Calu3 (cell line): ENCODE results near the gene TSFM. TPM values are rescaled to one million over a fixed set of nuclear protein-coding genes. Genes with fewer than 3 reads are reported as not detected.

Experiments
- BruUV-seq: library from RNA; stranded (reverse); fragments of 400-500 nt; replicated peaks from 2 replicates; lab custom pipeline; 2021; lab: Mats Ljungman, UMichigan
- CTCF ChIA-PET: fragments of 300-600 bp; sonication (Branson Sonifier 250); formaldehyde crosslinking; loops from one replicate; lab custom pipeline; 2022; ENCODE audit warnings: antibody characterized with exemption; lab: Charles Lee
- DNase-seq: peaks from one replicate; pipeline ENCODE4 v3.0.0; 2022
- H3K27ac Mint-ChIP-seq: one replicate; pipeline ENCODE4 v1.8.0; 2022; ENCODE audit warnings: mixed read lengths; ENCODE audit not compliant: unreplicated experiment
- H3K27me3 Mint-ChIP-seq: one replicate; pipeline ENCODE4 v1.8.0; 2022; ENCODE audit warnings: mixed read lengths; ENCODE audit not compliant: unreplicated experiment
- H3K36me3 Mint-ChIP-seq: one replicate; pipeline ENCODE4 v1.8.0; 2022; ENCODE audit warnings: mild to moderate bottlenecking, moderate library complexity, mixed read lengths; ENCODE audit not compliant: insufficient read depth, unreplicated experiment
- H3K4me1 Mint-ChIP-seq: one replicate; pipeline ENCODE4 v1.8.0; 2022; ENCODE audit warnings: mild to moderate bottlenecking, low read depth, mixed read lengths; ENCODE audit not compliant: unreplicated experiment
- H3K4me3 Mint-ChIP-seq: one replicate; pipeline ENCODE4 v1.8.0; 2022; ENCODE audit warnings: mild to moderate bottlenecking, low read depth, moderate library complexity, mixed read lengths; ENCODE audit not compliant: unreplicated experiment
- H3K9me3 Mint-ChIP-seq: one replicate; pipeline ENCODE4 v1.8.0; 2022; ENCODE audit warnings: low read depth, mixed read lengths; ENCODE audit not compliant: unreplicated experiment
- CTCF ChIP-seq: fragments of 200-600 bp; IDR thresholded peaks from one replicate; pipeline ENCODE4 v1.8.0; 2022; ENCODE audit warnings: antibody characterized with exemption; ENCODE audit not compliant: unreplicated experiment
- intact Hi-C: fragments of 100-400 bp; cut with micrococcal nuclease; formaldehyde crosslinking; loops from one replicate; pipeline ENCODE4 v1.10.0; 2022; ENCODE audit not compliant: unreplicated experiment
- total RNA-seq: library from RNA; stranded (reverse); gene quantifications from 2 replicates; pipeline ENCODE4 v1.2.3, GENCODE V29; 2022

TSFM gene
- total RNA-seq, 1 experiment from 2014 or later: 47.1 TPM

GRCh38 chr12:57777911-57778310, 4.7 kb upstream of the TSFM start:
- H3K27ac Mint-ChIP-seq: no peak overlapping the region
- no peak overlapping the region for H3K4me3 Mint-ChIP-seq
- H3K9me3 Mint-ChIP-seq: no peaks in the 10 kb centered on the region
- CTCF ChIA-PET: no interaction called here
- H3K4me1 Mint-ChIP-seq: no peaks in the 10 kb centered on the region
- intact Hi-C loops: no loop called here
- H3K36me3 Mint-ChIP-seq: peaks cover 28% of the 10 kb centered on the region
- no peak for TF ChIP-seq CTCF
- no TSS peak for BruUV-seq
- H3K27me3 Mint-ChIP-seq: no peaks in the 10 kb centered on the region
- no peak for DNase-seq

- H3K27ac Mint-ChIP-seq: no peak overlapping the region
- DNase-seq: no peak
- H3K36me3 Mint-ChIP-seq: peaks cover 24% of the 10 kb centered on the region
- no TSS peak for BruUV-seq
- intact Hi-C loops: no loop called here
- TF ChIP-seq CTCF: no peak
- no peaks in the 10 kb centered on the region for H3K27me3 Mint-ChIP-seq
- no peak overlapping the region for H3K4me3 Mint-ChIP-seq
- no peaks in the 10 kb centered on the region for H3K4me1 Mint-ChIP-seq
- H3K9me3 Mint-ChIP-seq: no peaks in the 10 kb centered on the region
- CTCF ChIA-PET: no interaction called here
These were observed 2.9 kb upstream of the TSFM start for GRCh38 chr12:57779736-57780135.

- CTCF ChIA-PET: no interaction called here
- DNase-seq: no peak
- no peaks in the 10 kb centered on the region for H3K4me1 Mint-ChIP-seq
- H3K27me3 Mint-ChIP-seq: no peaks in the 10 kb centered on the region
- no peak overlapping the region for H3K4me3 Mint-ChIP-seq
- no peaks in the 10 kb centered on the region for H3K9me3 Mint-ChIP-seq
- intact Hi-C loops: no loop called here
- H3K36me3 Mint-ChIP-seq: peaks cover 21% of the 10 kb centered on the region
- no peak overlapping the region for H3K27ac Mint-ChIP-seq
- no peak for TF ChIP-seq CTCF
- BruUV-seq: no TSS peak
These were observed 2.2 kb upstream of the TSFM start for GRCh38 chr12:57780284-57780897.

- DNase-seq: no peak
- peaks cover 18% of the 10 kb centered on the region for H3K36me3 Mint-ChIP-seq
- intact Hi-C loops: no loop called here
- TF ChIP-seq CTCF: no peak
- BruUV-seq: no TSS peak
- H3K4me1 Mint-ChIP-seq: no peaks in the 10 kb centered on the region
- H3K27me3 Mint-ChIP-seq: no peaks in the 10 kb centered on the region
- CTCF ChIA-PET: no interaction called here
- H3K9me3 Mint-ChIP-seq: no peaks in the 10 kb centered on the region
- H3K27ac Mint-ChIP-seq: no peak overlapping the region
- no peak overlapping the region for H3K4me3 Mint-ChIP-seq
These were observed 1.3 kb upstream of the TSFM start for GRCh38 chr12:57781244-57781643.
